Measurements from ENCODE around the gene AGXT2. TPM values are rescaled to one million over a fixed set of nuclear protein-coding genes. Genes with fewer than 3 reads are reported as not detected.

The AGXT2 gene
- total and polyA plus RNA-seq, 2 of the 13 experiments (the other 11 are each of a cell fraction or from before 2014, with no cell fraction given) = 0.04 to 0.13 TPM

DNA sequence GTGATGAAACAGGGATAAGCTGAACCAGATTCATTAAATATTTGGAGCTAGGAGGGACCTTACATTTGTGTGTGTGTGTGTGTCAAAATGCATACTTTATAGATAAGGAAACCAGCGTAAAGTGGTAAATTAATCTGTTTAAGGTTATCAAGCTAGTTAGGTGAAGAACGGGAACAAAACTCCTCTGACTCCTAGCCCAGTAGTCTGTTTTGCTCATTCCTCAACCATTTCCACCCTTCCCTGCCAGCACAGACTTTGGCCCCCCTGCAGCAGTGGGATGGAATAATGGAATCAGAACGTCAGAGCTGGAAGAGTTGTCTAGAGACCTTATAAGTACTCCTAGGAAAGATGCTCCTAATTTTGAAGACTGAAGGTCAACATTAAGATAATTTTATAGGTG, 6.5 kb downstream of the AGXT2 start:
- Histone ChIP-seq H3K9me3 (ENCODE audit: low read length) (no peaks in the 10 kb centered on the region), H2AFZ (ENCODE audit: low read length) (no peak overlapping the region), H3K4me2 (ENCODE audit: low read depth, low read length) (no peak overlapping the region), H4K20me1 (ENCODE audit: insufficient read depth, low read length) (no peaks in the 10 kb centered on the region), H3K4me1 (ENCODE audit: insufficient read depth, low read length) (peaks cover 14% of the 10 kb centered on the region), H3K4me3 (replicated peaks in 1 of 3; ENCODE audit: insufficient read depth in 1 of 3, low read depth in 2 of 3, low read length in 3 of 3) (no peak overlapping the region), H3K36me3 (replicated peaks in 1 of 2; ENCODE audit: control insufficient read depth in 1 of 2, insufficient read depth in 2 of 2, low read length in 2 of 2) (no peaks in the 10 kb centered on the region), H3K9ac (ENCODE audit: insufficient read depth, low read depth, low read length) (no peak overlapping the region), H3K79me2 (ENCODE audit: insufficient read depth, low read length) (no peaks in the 10 kb centered on the region), H3K27ac (ENCODE audit: extremely low read length, insufficient read depth, low read length) (no peak overlapping the region), H3K27me3 (ENCODE audit: control insufficient read depth in 1 of 2, insufficient read depth in 2 of 2, low read length in 2 of 2) (no peaks in the 10 kb centered on the region)
- DNase-seq (ENCODE audit: low spot score) (no peak), FAIRE-seq (no peak), ATAC-seq (no peak)
- ChIA-PET POLR2A (no interaction called here), CTCF (ENCODE audit: low intra/inter-chr PET ratio, low total read pairs) (no interaction called here)
- 42% methylated on average over 3 of the region's 3 CpGs for WGBS (ENCODE audit: low lambda C conversion rate)
- BruUV-seq (replicated peaks) = no TSS peak
- in situ Hi-C loops (cut with HindIII; ENCODE audit: extremely low pct_ligation_motif_present, low pct_unique_long_range_greater_than_20kb) (no loop called here), intact Hi-C loops (cut with micrococcal nuclease; ENCODE audit: unreplicated experiment) (no loop called here)
- TF ChIP-seq SNAPC2 (CRISPR knock-in tag; IDR thresholded peaks at IDR 0.05) (no peak), MLLT10 (CRISPR knock-in tag; IDR thresholded peaks at IDR 0.05) (no peak), RCOR2 (CRISPR knock-in tag; IDR thresholded peaks at IDR 0.05) (no peak), HOXA7 (CRISPR knock-in tag; IDR thresholded peaks at IDR 0.05) (no peak)
- TF ChIP-seq, protein P1, sequence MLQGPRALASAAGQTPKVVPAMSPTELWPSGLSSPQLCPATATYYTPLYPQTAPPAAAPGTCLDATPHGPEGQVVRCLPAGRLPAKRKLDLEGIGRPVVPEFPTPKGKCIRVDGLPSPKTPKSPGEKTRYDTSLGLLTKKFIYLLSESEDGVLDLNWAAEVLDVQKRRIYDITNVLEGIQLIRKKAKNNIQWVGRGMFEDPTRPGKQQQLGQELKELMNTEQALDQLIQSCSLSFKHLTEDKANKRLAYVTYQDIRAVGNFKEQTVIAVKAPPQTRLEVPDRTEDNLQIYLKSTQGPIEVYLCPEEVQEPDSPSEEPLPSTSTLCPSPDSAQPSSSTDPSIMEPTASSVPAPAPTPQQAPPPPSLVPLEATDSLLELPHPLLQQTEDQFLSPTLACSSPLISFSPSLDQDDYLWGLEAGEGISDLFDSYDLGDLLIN (CRISPR knock-in tag; IDR thresholded peaks at IDR 0.05; ENCODE audit: borderline replicate concordance) = no peak

DNA sequence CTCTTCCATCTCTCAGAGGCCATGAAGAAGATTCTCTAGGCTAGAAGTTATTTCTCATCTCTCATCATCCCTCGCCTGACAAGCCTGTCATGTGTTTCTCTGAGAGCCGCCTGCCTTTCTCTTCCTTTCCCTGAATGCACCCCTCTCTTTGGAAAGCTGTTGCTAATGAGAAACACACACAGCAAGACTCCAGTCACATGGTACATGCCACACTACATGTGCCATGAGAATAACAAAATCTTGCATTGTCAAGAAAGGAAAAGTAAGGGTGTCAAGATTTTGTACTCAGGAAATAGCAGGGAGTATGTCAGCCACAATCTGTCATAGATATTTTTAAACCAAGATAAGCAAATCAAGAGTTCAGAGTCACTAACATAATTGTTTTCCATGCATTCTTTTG, 8.9 kb downstream of the AGXT2 start:
- FAIRE-seq (no peak), DNase-seq (ENCODE audit: low spot score) (no peak), ATAC-seq (no peak)
- ChIA-PET POLR2A (no interaction called here), CTCF (ENCODE audit: low intra/inter-chr PET ratio, low total read pairs) (no interaction called here)
- no peaks in the 10 kb centered on the region for H3K79me2 ChIP-seq (ENCODE audit: insufficient read depth, low read length)
- intact Hi-C loops (cut with micrococcal nuclease; ENCODE audit: unreplicated experiment) = no loop called here
- BruUV-seq (replicated peaks) = no TSS peak
- 70% methylated on average over 2 of the region's 2 CpGs for WGBS (ENCODE audit: low lambda C conversion rate)
- H2AFZ ChIP-seq (ENCODE audit: low read length) = no peak overlapping the region
- peaks cover 14% of the 10 kb centered on the region for H3K4me1 ChIP-seq (ENCODE audit: insufficient read depth, low read length)
- no peaks in the 10 kb centered on the region for H3K9me3 ChIP-seq (ENCODE audit: low read length)
- H3K4me3 ChIP-seq (replicated peaks in 1 of 3; ENCODE audit: insufficient read depth in 1 of 3, low read depth in 2 of 3, low read length in 3 of 3) = no peak overlapping the region
- H3K4me2 ChIP-seq (ENCODE audit: low read depth, low read length) = no peak overlapping the region
- H4K20me1 ChIP-seq (ENCODE audit: insufficient read depth, low read length) = no peaks in the 10 kb centered on the region
- TF ChIP-seq, protein P2, sequence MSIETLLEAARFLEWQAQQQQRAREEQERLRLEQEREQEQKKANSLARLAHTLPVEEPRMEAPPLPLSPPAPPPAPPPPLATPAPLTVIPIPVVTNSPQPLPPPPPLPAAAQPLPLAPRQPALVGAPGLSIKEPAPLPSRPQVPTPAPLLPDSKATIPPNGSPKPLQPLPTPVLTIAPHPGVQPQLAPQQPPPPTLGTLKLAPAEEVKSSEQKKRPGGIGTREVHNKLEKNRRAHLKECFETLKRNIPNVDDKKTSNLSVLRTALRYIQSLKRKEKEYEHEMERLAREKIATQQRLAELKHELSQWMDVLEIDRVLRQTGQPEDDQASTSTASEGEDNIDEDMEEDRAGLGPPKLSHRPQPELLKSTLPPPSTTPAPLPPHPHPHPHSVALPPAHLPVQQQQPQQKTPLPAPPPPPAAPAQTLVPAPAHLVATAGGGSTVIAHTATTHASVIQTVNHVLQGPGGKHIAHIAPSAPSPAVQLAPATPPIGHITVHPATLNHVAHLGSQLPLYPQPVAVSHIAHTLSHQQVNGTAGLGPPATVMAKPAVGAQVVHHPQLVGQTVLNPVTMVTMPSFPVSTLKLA (IDR thresholded peaks at IDR 0.05) = peak; percentile 97
- TF ChIP-seq GATAD2A (CRISPR knock-in tag; IDR thresholded peaks at IDR 0.05) = no peak
- TF ChIP-seq, protein P3, sequence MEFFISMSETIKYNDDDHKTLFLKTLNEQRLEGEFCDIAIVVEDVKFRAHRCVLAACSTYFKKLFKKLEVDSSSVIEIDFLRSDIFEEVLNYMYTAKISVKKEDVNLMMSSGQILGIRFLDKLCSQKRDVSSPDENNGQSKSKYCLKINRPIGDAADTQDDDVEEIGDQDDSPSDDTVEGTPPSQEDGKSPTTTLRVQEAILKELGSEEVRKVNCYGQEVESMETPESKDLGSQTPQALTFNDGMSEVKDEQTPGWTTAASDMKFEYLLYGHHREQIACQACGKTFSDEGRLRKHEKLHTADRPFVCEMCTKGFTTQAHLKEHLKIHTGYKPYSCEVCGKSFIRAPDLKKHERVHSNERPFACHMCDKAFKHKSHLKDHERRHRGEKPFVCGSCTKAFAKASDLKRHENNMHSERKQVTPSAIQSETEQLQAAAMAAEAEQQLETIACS (CRISPR knock-in tag; IDR thresholded peaks at IDR 0.05) = no peak
- TF ChIP-seq FLYWCH1 (CRISPR knock-in tag; IDR thresholded peaks at IDR 0.05) = no peak
- no peak for TF ChIP-seq REPIN1 (CRISPR knock-in tag; IDR thresholded peaks at IDR 0.05; ENCODE audit: borderline replicate concordance, low read depth)
- H3K36me3 ChIP-seq (replicated peaks in 1 of 2; ENCODE audit: control insufficient read depth in 1 of 2, insufficient read depth in 2 of 2, low read length in 2 of 2) = no peaks in the 10 kb centered on the region
- in situ Hi-C loops (cut with HindIII; ENCODE audit: extremely low pct_ligation_motif_present, low pct_unique_long_range_greater_than_20kb) = no loop called here
- H3K9ac ChIP-seq (ENCODE audit: insufficient read depth, low read depth, low read length) = no peak overlapping the region
- H3K27ac ChIP-seq (ENCODE audit: extremely low read length, insufficient read depth, low read length) = no peak overlapping the region
- no peaks in the 10 kb centered on the region; a peak in 1 of 5 replicates for H3K27me3 ChIP-seq (ENCODE audit: control insufficient read depth in 1 of 2, insufficient read depth in 2 of 2, low read length in 2 of 2)
